GM04503 (cell line): ENCODE measurements around the gene TNRC6C.
A peak's percentile ranks its signal among the peaks of the same experiment; 100 is the strongest.
"Not testable (repeated sequence)": the region's sequence is repeated elsewhere in the genome, so short reads cannot be mapped to it uniquely, and the experiment has no call there.

Experiments used
- DNase-seq: peaks from one replicate; pipeline ENCODE4 v3.0.0-alpha.2; 2012; ENCODE audit warnings: low read depth

The TNRC6C gene

DNA sequence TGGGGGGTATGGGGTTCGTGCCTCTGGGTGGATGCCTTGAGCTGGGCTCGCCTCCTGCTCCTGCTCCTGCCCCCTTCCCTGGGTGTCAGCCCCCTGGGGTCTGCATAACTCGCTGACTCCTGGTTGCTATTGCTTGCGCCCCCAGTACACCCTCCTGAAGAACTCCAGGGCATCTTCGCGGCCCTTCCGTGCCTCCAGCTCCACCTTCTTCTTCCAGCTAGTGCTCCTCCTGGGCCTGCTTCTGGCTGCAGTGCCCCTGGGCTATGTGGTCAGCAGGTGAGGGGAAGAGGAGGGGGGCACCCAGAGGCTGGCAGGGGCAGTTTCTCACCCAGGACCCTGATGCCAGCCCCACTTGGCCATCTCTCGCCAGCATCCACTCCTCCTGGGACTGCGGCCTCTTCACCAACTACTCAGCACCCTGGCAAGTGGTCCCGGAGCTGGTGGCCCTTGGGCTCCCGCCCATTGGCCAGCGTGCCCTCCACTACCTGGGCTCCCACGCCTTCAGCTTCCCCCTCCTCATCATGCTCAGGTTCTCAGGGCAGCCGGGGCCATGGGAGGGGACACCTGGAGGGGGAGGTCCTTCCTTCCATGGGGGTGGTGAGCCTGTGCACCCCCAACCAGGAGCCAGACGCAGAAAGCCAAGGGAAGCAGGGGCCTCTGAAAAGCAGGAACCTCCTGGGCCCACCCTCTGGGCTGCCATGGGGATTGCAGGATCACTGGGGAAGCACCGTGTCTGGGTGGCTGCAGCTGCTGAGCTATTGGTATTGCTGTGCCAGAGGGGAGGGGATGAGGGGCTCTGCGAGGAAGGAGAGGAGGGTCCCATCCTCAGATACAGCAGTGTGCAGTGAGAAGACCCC lies 179.9 kb downstream of the TNRC6C start:
- no peak for DNase-seq

GRCh38 chr17:78139861-78140168 lies 181.3 kb downstream of the TNRC6C start:
- DNase-seq, result not testable (repeated sequence)

DNA sequence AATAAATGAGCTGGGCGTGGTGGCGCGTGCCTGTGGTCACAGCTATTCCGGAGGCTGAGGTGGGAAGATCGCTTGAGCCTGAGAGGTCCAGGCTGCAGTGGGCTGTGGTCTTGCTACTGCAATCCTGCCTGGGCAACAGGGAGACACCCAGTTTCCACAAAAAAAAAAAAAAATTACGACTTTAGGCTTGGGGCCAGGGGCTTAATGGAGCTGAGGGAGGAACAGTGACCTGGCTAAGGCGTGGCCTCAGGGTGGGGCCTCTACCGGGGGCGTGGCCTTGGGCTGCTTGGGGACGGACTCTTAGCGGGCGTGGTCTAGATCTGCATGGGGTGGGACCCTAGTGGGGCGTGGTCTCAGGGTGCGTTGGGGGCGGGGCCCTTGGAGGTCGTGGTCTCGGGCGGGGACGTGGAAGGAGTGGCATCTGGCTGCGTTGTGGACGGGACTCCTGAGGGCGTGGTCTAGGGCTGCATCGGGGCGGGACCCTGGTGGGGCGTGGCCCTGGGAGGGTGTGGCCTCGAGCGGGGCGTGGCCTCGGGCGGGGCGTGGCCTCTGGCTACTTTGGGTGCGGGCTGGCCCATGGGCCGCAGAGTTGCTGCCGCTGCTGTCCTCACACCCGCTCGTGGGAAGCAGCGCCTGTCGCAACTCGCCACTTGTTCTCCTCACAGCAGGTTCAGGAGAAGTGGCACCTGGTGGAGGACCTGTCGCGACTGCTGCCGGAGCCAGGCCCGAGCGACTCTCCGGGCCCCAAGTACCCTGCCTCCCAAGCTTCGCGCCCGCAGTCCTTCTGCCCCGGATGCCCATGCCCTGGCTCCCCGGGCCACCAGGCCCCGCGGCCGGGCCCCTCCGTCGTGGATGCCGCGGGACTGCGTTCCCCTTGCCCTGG lies 181.9 kb downstream of the TNRC6C start:
- peak; percentile 6 for DNase-seq

DNA sequence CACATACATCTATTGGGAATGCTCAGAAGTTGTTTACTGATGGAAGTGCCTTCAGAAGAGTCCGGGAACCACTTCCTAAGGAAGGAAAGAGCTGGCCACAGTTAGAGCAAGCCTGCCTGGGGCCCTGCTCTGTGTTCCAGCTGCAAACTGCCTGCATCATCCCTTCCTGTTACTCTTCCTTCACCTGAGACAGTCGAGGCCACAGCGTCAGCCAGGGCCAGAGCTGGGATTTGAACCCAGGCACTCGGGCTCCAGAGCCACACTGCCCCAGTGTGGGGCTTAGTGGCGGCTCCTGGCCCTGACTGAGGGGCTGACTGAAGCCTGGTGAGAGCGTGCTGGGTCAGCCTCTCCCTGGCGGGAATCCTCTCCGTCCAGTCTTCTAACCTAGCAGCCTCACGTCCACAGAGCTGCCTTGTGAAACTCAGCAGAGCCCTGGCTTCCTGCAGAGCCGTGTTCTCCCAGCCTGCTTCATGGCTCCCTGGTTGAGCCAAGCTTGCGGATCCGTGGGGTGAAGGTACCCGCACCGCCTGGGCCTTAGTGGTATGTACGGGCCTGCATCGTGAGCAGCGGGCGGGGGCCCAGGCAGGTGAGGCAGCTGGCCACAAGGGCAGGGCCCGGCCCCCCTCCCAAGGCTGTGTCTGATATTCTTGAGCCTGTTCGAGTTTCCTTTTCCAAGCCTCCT lies 183.1 kb downstream of the TNRC6C start:
- no peak for DNase-seq

DNA sequence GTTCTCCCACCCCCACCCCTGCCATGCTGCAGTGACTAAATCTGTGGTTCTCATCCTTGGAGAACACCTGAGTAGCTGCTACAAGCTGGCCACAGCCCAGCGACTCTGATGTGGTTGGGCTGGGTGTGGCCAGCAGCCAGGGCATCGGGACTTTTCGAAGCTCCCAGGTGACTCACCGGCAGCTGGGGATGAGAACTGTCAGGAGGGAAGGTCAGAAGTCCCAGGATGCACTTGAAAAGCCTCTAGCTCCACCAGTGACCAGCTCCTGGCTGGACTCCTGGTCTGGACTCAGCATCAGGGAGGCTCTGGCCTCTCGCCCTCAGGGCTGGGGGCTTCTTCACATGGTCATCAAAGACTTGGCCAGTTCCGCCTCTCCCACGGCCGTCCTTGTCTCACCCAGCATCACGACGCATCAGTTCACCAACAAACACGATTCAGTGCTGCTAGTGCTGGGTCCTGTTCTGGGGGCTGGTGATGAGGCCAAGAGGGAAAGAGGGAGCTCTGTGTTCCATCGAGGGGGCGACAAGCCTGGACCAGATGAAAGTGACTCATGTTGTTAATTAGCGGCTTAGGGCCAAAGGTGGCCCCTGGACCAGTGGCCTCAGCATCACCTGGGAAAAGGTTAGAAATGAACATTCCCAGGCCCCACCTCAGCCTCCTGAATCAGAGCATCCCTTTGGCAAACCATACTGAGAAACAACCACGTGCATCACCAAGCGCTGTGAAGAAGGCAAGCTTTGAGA lies 183.8 kb downstream of the TNRC6C start:
- DNase-seq, result no peak

DNA sequence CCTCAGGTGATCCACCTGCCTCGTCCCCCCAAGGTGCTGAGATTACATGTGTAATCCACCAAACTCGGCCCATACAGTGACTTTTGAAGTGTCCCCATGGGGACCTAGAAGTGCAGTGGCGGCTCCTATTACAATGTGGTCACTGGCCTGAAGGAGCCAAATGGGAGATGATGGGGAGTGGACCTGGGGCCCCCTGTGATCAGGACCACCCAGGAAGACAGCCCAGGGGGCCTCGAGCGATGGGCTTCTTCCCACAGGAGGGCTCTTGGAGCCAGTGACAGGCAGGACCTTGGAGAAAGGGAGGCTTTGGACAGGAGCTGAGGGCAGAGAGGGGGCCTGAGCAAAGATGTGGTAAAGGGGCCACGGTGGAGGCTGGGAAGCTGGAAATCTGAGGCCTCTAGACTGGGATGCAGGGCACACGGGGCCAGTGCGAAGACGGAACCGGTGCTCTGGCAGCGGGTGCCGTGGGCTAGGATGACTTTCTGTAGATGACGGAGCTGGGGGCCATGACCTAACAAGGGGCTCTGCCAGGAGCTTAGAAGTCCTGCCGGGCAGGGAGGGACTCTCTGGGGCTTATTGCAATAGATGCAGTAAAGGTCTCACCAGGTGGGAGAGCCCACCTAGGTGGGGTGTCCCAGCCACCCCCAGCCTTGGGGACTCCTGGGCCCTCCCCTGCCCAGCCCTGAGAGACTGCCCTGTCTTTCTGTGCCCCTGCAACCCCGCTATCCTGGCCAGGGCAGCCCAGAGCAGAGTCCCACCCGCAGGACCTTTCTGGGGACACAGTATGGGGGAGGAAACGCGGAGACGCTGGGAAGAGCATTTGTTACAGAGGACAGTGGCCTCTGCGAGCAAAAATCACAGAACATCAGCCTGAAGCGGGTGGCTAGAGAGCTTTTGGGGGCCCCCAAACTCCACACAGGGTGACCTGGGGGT lies 185.0 kb downstream of the TNRC6C start:
- DNase-seq, result no peak

- DNase-seq, result peak; percentile 14
Measured at GRCh38 chr17:78144147-78144719, 185.7 kb downstream of the TNRC6C start.

- DNase-seq, result no peak
Measured at GRCh38 chr17:78144736-78145641, 186.5 kb downstream of the TNRC6C start.

GRCh38 chr17:78146471-78146869 lies 188.0 kb downstream of the TNRC6C start:
- no peak for DNase-seq

DNA sequence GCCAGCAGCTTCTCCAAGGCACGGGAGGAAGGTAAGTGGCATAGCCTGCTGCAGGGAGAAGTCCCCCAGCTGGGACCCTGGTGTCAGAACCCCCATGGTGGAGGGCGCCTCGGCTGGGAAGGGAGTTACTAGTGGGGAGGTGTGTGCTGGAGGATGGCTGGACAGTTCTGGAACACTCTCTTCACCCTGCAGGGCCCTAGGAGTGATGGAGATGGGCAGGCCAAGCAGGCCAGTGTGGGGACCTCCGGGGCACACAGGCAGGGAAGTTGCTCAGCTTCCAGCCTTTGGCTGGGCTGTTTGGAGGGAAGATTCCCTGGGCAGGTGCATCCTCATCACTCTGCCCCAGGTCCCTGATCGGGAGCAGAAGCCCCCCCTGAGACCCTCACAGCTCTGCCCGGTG lies 188.4 kb downstream of the TNRC6C start:
- no peak for DNase-seq

DNA sequence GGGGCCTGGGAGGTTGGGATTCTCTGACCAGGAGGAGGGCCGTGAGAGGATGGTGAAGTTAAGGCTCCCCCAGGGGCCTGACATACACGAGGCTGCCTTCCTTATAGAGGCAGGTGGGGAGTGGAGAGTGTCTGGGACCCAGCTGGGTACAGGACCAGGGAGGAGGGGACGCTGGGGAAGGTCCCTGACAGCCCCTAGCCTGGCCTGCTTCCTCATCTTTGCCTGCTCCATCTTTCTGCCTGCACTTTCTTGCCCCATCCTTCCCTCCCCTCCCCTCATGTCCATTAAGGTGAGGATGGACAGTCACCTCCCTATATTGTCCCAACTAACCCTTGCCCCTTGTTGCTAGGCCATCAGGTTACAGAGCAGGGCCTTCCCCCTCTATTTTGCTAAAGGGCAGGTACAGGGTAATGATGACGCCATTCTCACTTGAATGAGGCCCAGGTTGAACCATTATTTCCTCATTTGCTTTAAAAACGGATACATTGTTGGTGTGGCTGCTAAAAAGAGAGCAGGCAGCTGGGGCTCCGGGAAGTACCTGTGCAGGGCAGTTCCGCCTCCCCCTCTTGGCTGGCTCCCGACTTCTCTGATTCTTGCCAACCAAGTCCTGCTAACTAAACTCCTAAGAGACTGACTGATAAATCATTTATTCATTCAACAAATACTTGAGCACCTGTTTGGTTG lies 189.0 kb downstream of the TNRC6C start:
- DNase-seq, result no peak

DNA sequence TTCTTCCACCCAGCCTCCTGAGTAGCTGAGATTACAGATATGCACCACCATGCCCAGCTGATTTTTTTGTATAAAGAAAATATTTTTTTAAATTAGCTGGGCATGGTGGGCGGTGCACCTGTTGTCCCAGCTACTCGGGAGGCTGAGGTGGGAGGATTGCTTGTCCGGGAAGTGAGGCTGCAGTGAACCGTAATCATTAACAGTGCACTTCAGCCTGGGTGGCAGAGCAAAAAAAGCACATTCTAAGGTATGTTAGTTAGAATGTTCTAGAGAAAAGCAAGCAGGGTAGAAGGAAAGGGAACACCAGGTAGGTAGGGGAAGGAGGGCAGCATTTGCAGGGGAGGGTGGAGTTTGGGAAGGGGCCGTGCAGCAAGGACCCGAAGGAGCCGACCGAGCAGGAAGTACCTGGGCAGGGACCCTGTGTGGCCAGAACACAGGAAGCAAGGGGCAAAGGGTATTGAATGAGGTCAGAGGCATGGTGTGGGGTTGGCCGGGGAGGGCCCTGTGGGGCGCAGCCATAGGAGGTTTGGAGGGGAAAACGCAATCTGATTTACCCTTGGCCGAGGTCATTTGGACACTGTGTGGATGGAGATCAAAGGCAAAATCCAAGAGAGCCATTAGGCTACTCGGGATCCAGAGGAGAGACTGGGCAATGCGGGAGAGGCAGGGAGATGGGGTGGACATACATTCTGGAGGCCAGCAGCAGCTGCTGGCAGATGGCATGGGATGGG lies 189.9 kb downstream of the TNRC6C start:
- DNase-seq, result no peak

DNA sequence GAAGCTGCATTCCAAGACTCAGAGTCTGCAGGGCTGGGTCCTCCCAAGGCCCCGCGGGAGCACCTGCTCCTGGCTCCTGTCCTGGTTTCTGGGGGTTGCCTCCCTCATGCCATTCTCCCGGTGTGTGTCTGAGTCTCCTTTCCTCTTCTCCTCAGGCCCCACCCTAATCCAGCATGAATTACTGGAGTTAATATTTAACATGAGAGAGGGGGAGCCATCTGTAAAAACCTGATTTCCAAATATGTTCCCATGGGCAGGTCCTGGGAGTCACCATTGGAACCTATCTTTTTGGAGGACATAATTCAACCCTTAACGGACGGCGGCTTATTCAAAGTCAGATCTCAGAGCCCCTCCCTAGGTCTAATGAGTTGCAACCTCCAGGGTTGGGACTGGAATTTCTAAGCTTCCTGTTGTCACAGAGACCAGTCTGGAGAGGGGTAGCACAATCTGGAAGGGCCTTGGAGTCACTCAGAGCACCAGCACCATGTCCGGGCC lies 193.1 kb downstream of the TNRC6C start:
- DNase-seq, result no peak

- no peak for DNase-seq
Measured at GRCh38 chr17:78154903-78155811, 196.7 kb downstream of the TNRC6C start.
